Measurements from ENCODE around the gene KDSR. TPM values are rescaled to one million over a fixed set of nuclear protein-coding genes. Genes with fewer than 3 reads are reported as not detected.

KDSR gene
- polyA plus RNA-seq, 2 of the 4 experiments (the other 2 are of a cell fraction) = 13.6 to 21.2 TPM

GRCh38 chr18:63350230-63350629 is 16.8 kb downstream of the KDSR start (continued):
- TF ChIP-seq USF2 (IDR thresholded peaks at IDR 0.05) (no peak), JUN (IDR thresholded peaks at IDR 0.05) (no peak), E2F6 (IDR thresholded peaks at IDR 0.05; ENCODE audit: borderline replicate concordance, low read depth) (no peak), POLR2AphosphoS2 (conservative IDR thresholded peaks at IDR 0.05; ENCODE audit: low read length) (no peak), EHF (CRISPR knock-in tag; IDR thresholded peaks at IDR 0.05) (no peak), CEBPB (IDR thresholded peaks at IDR 0.05) (no peak), MAFK (IDR thresholded peaks at IDR 0.05; ENCODE audit: partially characterized antibody) (no peak), MAX (IDR thresholded peaks at IDR 0.05) (no peak)

GRCh38 chr18:63348508-63349136 is 18.4 kb downstream of the KDSR start:
- Histone ChIP-seq H3K4me2 (no peak overlapping the region), H3K9me3 (no peaks in the 10 kb centered on the region), H3K4me1 (no peaks in the 10 kb centered on the region), H3K4me3 (no peak overlapping the region), H3K27ac (no peak overlapping the region)
- TF ChIP-seq RFX5 (IDR thresholded peaks at IDR 0.05) (no peak), HES2 (IDR thresholded peaks at IDR 0.05) (no peak), EHF (CRISPR knock-in tag; IDR thresholded peaks at IDR 0.05) (no peak)
- ChIA-PET POLR2A (no interaction called here), CTCF (no interaction called here)
- no peak for ATAC-seq
- 94% methylated on average over 7 of the region's 7 CpGs for WGBS (ENCODE audit: missing lambda C conversion rate)
- no peak for FAIRE-seq
- no peak for DNase-seq (ENCODE audit: low read depth in 1 of 2, low spot score in 1 of 2)

- no peak overlapping the region for H3K4me3 ChIP-seq
- 89% methylated on average over 7 of the region's 7 CpGs for WGBS (ENCODE audit: missing lambda C conversion rate)
- FAIRE-seq (no peak), DNase-seq (ENCODE audit: low read depth in 1 of 2, low spot score in 1 of 2) (no peak), ATAC-seq (no peak)
- ChIA-PET POLR2A (no interaction called here), CTCF (interaction anchor here (1.2 kb wide), 1 partner anchor 92 kb away, joined by 3 read pairs; no protein-coding TSS in a partner anchor)
- no peak overlapping the region for H3K27ac ChIP-seq
- no peaks in the 10 kb centered on the region for H3K9me3 ChIP-seq
- H3K4me1 ChIP-seq = no peaks in the 10 kb centered on the region
- TF ChIP-seq ESRRA (IDR thresholded peaks at IDR 0.05; ENCODE audit: borderline replicate concordance, low read length) = no peak
- TF ChIP-seq NFE2L2 (conservative IDR thresholded peaks at IDR 0.05; ENCODE audit: low read length) = no peak
- TF ChIP-seq E2F6 (IDR thresholded peaks at IDR 0.05; ENCODE audit: borderline replicate concordance, low read depth) = no peak
- no peak for TF ChIP-seq ZSCAN20 (CRISPR knock-in tag; IDR thresholded peaks at IDR 0.05)
- no peak for TF ChIP-seq MYC (IDR thresholded peaks at IDR 0.05; ENCODE audit: borderline replicate concordance, low read length)
- TF ChIP-seq CHD4 (IDR thresholded peaks at IDR 0.05; ENCODE audit: borderline replicate concordance) = no peak
- no peak for TF ChIP-seq ZFP36 (IDR thresholded peaks at IDR 0.05; ENCODE audit: borderline replicate concordance, partially characterized antibody)
- TF ChIP-seq PHF8 (IDR thresholded peaks at IDR 0.05; ENCODE audit: borderline replicate concordance, low read depth) = no peak
- no peak for TF ChIP-seq HEYL (CRISPR knock-in tag; IDR thresholded peaks at IDR 0.05)
- no peak for TF ChIP-seq HOXA7 (CRISPR knock-in tag; IDR thresholded peaks at IDR 0.05)
- TF ChIP-seq NPAS2 (CRISPR knock-in tag; IDR thresholded peaks at IDR 0.05; ENCODE audit: borderline replicate concordance) = no peak
- no peak for TF ChIP-seq ZC3H11A (IDR thresholded peaks at IDR 0.05)
- no peak for TF ChIP-seq MAFK (IDR thresholded peaks at IDR 0.05; ENCODE audit: partially characterized antibody)
- no peak for TF ChIP-seq KDM5A (IDR thresholded peaks at IDR 0.05)
- no peak for TF ChIP-seq FOSL2 (IDR thresholded peaks at IDR 0.05)
- TF ChIP-seq FOSL2 (CRISPR knock-in tag; IDR thresholded peaks at IDR 0.05) = no peak
- no peak for TF ChIP-seq HDAC2 (IDR thresholded peaks at IDR 0.05)
- no peak for TF ChIP-seq ELK1 (IDR thresholded peaks at IDR 0.05; ENCODE audit: low read depth, low read length)
- no peak overlapping the region for H3K4me2 ChIP-seq
Measured at GRCh38 chr18:63346480-63347183, 20.4 kb downstream of the KDSR start.

Data from A549 (cell line).